Neutrophil (primary cell): ENCODE results near the gene PTPN3.

ENCODE experiments used
- H3K27ac ChIP-seq: fragments of 200-600 bp; sonication (generic); 2 replicates; pipeline ENCODE4 v1.5.1; 2016; ENCODE audit warnings: mild to moderate bottlenecking, moderate library complexity
- H3K27me3 ChIP-seq: fragments of 200-600 bp; sonication (generic); 2 replicates; pipeline ENCODE4 v1.6.0; 2016; ENCODE audit warnings: mild to moderate bottlenecking
- H3K36me3 ChIP-seq: fragments of 200-600 bp; sonication (generic); 2 replicates; pipeline ENCODE4 v1.5.1; 2017
- H3K4me1 ChIP-seq, 2 experiments: fragments of 200-600 bp in 1 of 2; sonication (generic) in 1 of 2; 1 replicate in 1 of 2; 2 replicates in 1 of 2; pipeline versions ENCODE4 v1.5.1 to v1.6.1; 2013 to 2016; ENCODE audit warnings: low read depth in 1 of 2, low read length in 1 of 2, mild to moderate bottlenecking in 1 of 2, moderate library complexity in 1 of 2; ENCODE audit not compliant: control insufficient read depth in 1 of 2, insufficient read depth in 1 of 2
- H3K4me3 ChIP-seq, 2 experiments: fragments of 200-600 bp in 1 of 2; sonication (generic) in 1 of 2; 1 replicate in 1 of 2; 2 replicates in 1 of 2; pipeline ENCODE4 v1.5.1; 2013 to 2016; ENCODE audit warnings: low read depth in 1 of 2, low read length in 1 of 2, mild to moderate bottlenecking in 1 of 2, moderate library complexity in 1 of 2
- H3K9me3 ChIP-seq: fragments of 200-600 bp; sonication (generic); 2 replicates; pipeline ENCODE4 v1.5.1; 2016
- CTCF ChIP-seq: fragments of 200-600 bp; sonication (generic); IDR thresholded peaks from 2 replicates; pipeline ENCODE4 v1.5.1; 2016; ENCODE audit warnings: antibody characterized with exemption

The PTPN3 gene

GRCh38 chr9:109382585-109382984, 115.5 kb downstream of the PTPN3 start:
- H3K9me3 ChIP-seq, result no peaks in the 10 kb centered on the region
- no peaks in the 10 kb centered on the region for H3K4me1 ChIP-seq
- peaks cover 10% of the 10 kb centered on the region for H3K27me3 ChIP-seq
- H3K4me3 ChIP-seq, result no peak overlapping the region
- H3K36me3 ChIP-seq, result no peaks in the 10 kb centered on the region
- H3K27ac ChIP-seq, result no peak overlapping the region
- TF ChIP-seq CTCF, result no peak

GRCh38 chr9:109382182-109382581, 115.9 kb downstream of the PTPN3 start:
- H3K36me3 ChIP-seq, result no peaks in the 10 kb centered on the region
- H3K4me1 ChIP-seq, result no peaks in the 10 kb centered on the region
- TF ChIP-seq CTCF, result no peak
- H3K27me3 ChIP-seq, result peaks cover 10% of the 10 kb centered on the region
- H3K9me3 ChIP-seq, result no peaks in the 10 kb centered on the region
- H3K27ac ChIP-seq, result no peak overlapping the region
- no peak overlapping the region for H3K4me3 ChIP-seq

GRCh38 chr9:109381011-109381729, 116.9 kb downstream of the PTPN3 start:
- Histone ChIP-seq H3K27ac (no peak overlapping the region), H3K27me3 (peaks cover 20% of the 10 kb centered on the region), H3K9me3 (no peaks in the 10 kb centered on the region), H3K4me3 (no peak overlapping the region), H3K4me1 (no peaks in the 10 kb centered on the region), H3K36me3 (no peaks in the 10 kb centered on the region)
- TF ChIP-seq CTCF, result no peak

GRCh38 chr9:109379513-109379912, 118.6 kb downstream of the PTPN3 start:
- no peaks in the 10 kb centered on the region for H3K9me3 ChIP-seq
- H3K27me3 ChIP-seq, result peaks cover 22% of the 10 kb centered on the region
- no peak overlapping the region for H3K27ac ChIP-seq
- no peaks in the 10 kb centered on the region for H3K4me1 ChIP-seq
- TF ChIP-seq CTCF, result no peak
- H3K4me3 ChIP-seq, result no peak overlapping the region
- H3K36me3 ChIP-seq, result no peaks in the 10 kb centered on the region

GRCh38 chr9:109378316-109378715, 119.8 kb downstream of the PTPN3 start:
- no peak overlapping the region for H3K27ac ChIP-seq
- H3K27me3 ChIP-seq, result peaks cover 22% of the 10 kb centered on the region
- no peaks in the 10 kb centered on the region for H3K9me3 ChIP-seq
- no peak overlapping the region for H3K4me3 ChIP-seq
- H3K36me3 ChIP-seq, result no peaks in the 10 kb centered on the region
- no peak for TF ChIP-seq CTCF
- no peaks in the 10 kb centered on the region for H3K4me1 ChIP-seq
